ENCODE results near the gene SNCB.
"Not testable (repeated sequence)": the region's sequence is repeated elsewhere in the genome, so short reads cannot be mapped to it uniquely, and the experiment has no call there.

SNCB gene

DNA sequence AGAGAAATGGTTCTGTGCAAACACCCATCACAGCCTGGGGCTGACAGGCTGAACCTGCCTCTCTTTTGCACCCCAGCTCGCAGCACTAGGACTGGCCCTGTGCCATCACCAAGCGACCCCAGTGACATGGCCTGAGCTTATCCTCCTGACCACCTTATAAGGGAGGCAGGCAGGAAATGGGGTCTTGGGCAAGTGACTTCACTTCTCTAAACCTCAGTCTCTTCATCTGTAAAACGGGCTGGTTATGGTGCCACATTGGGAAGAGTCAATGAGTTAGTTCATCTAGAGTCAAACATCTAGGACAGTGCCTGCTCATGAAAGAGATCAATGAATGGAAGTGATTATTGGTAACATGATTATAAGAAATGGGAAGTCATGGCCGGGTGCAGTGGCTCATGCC lies 6.2 kb downstream of the SNCB start:
- no peak for DNase-seq (ENCODE audit: low read depth)

GRCh38 chr5:176621661-176622079 lies 8.7 kb downstream of the SNCB start:
- no peak for DNase-seq (ENCODE audit: low read depth)

- DNase-seq (ENCODE audit: low read depth) = no peak
These were observed 9.9 kb downstream of the SNCB start for GRCh38 chr5:176620333-176620981.

GRCh38 chr5:176619569-176620332 lies 10.6 kb downstream of the SNCB start:
- DNase-seq (ENCODE audit: low read depth) = no peak

DNA sequence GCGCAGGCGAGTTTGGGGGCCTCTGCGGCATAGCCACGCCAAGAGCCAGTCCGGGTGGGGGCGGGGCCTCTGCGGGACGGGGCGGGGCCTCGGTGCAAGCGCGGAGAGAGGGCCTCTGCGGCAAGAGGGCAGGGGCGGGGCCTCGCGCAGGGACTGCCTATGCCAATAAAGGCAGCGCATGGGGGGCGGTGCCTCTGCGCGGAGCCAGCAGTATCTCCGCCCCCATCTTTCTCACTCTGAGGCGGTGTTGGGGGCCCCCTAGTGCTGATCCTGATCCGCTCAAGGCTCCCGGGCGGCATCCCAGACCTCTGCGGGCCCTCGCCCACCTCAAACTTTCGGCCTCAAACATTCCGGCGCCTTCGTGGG lies 11.1 kb downstream of the SNCB start:
- DNase-seq (ENCODE audit: low read depth) = peak; percentile 75

- DNase-seq (ENCODE audit: low read depth) = no peak
These were observed 11.6 kb downstream of the SNCB start for GRCh38 chr5:176618783-176619182.

DNA sequence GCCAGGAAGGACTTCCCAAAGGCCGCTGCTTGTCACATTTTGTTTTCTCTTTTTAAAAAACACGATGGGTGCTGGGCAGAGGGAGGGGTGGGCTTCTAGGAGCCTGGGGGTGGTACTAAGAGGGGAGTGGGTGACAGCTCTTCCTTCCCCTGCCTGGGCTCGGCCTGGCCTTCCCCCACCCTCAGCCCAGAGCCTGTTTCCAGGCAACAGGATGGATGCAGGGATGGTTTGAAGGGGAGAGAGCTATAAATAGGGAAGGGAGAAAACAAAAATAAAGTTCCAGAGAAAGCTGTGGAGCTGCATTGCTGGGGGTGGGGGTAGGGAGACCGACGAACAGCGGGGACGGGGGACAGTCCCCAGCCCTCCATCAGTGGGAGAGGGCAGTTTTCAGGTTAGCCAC lies 13.8 kb downstream of the SNCB start:
- no peak for DNase-seq (ENCODE audit: low read depth)

DNA sequence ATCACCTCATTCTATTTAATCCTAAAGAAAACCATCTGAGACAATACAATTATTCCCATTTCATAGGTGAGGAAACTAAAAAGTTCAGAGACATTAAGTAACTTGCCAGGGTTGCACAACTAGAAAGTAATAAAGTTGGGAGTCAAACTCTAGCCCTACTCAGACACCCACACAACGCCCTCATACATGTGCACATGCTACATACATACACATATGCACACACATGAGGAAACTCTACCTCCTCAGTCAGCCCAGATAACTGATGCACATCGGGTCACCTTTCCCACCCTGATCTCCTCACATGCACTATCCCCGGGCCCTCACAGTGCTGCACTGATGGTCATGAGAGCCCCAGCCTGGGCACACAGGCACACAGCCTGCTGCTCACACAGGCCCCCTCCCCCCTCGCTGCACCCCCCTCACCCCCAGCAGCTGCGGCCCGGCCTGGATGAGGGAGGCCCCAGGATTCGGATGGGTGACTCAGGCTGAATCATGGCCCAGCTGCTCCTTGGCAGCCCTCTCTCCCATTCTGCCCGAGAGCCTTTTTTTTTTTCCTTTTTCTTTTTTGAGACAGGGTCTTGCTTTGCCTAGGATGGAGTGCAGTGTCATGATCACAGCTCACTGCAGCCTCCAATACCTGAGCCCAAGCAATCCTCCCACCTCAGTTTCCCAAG lies 15.4 kb downstream of the SNCB start:
- DNase-seq (ENCODE audit: low read depth) = peak; percentile 39

DNA sequence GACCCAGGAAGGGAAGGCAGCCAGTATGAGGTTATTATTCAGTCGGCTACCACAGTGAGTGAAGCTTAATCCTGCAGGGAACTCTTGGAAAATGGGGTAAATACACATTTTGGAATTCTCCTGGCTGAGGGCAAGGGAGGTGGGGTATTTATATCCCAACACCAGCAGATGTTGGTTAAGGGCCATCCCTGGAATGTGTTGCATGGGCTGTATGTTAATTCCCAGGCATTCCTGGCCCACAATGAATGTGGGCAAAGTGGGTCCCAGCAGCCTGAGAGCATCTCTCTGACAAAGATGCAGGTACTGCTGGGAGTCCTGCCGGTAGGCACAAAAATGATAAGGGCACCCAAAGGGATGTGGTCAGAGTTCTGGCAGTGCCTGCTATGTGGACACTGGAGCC lies 17.5 kb downstream of the SNCB start:
- DNase-seq (ENCODE audit: low read depth) = no peak

GRCh38 chr5:176612008-176612407 lies 18.3 kb downstream of the SNCB start:
- DNase-seq (ENCODE audit: low read depth) = no peak

DNA sequence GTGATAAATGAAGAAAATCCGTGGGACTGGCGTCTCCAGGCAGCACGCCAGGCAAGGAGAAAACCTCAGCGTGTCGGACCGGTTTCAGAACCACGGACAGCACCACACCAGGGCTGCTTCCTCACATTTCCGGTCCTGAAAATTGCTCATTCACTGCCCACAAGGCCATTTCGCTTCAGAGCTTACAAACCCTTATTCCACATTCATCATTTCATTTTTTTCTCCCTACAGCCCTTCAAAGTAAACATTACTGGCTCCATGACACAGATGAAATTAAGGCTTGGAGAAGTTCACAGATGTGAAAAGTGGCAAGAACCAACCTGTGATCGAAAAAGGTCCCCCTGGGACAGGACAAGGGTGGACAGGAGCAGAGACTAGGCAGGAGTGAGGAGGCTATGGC lies 18.9 kb downstream of the SNCB start:
- DNase-seq (ENCODE audit: low read depth) = peak; percentile 67

GRCh38 chr5:176610435-176610773 lies 19.9 kb downstream of the SNCB start:
- DNase-seq (ENCODE audit: low read depth) = no peak

GRCh38 chr5:176609724-176610434 lies 20.5 kb downstream of the SNCB start, which contains the start of gene GPRIN1:
Gene GPRIN1 (minus strand): TSS chr5:176610156. CDS start chr5:176599834, 10,322 bp downstream.
- peak; percentile 27 for DNase-seq (ENCODE audit: low read depth)

GRCh38 chr5:176608937-176609723 lies 21.2 kb downstream of the SNCB start:
- DNase-seq (ENCODE audit: low read depth) = no peak

DNA sequence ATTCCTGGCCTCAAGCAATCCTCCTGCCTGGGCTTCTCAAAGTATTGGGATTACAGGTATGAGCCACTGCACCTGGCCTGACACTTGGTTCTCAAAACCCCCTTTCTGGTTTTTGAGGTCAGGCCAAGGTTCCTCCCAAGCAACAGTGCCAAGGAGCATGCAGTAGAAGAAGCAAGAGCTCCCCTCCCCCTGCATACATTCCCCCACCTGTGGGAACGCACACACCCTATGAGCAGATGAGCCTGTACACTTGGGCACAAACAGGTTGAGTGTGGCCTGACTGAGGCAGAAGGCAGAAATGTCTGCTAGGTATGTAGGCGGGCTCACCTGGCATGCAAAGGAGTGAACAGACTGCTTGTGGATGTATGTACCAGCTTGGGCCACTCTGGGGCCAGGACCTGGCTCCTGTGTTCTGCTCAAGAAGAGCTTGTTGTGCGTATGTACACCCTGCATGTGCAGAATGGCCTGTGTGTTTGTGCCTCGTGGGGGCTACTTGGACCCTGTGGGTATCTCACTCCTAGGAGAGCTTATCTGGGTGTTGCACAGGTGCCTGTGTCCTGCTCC lies 22.1 kb downstream of the SNCB start:
- DNase-seq (ENCODE audit: low read depth) = no peak

- DNase-seq (ENCODE audit: low read depth) = no peak
These were observed 23.5 kb downstream of the SNCB start for GRCh38 chr5:176606875-176607274.

GRCh38 chr5:176606032-176606431 lies 24.3 kb downstream of the SNCB start:
- DNase-seq (ENCODE audit: low read depth) = no peak

DNA sequence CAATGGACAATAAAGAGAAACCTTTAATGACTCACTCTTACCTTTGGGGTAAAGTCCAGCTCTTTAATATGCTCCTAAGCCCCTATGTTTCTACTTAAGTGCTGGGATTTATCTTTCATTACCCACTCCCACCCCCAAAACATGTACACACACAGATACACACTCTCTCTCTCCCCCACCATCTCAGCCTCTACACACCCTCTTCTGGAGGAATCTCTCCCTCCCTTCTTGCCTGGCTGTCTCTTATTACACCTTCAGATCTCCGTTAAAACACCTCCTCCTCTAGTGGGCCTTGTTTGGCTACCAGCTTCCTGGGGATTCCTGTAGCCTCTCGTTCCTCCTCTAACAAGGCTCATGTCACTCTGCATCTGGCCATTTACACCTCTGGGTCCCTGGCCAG lies 27.2 kb downstream of the SNCB start:
- no peak for DNase-seq (ENCODE audit: low read depth)

GRCh38 chr5:176601901-176602482 lies 28.3 kb downstream of the SNCB start:
- no peak for DNase-seq (ENCODE audit: low read depth)

DNA sequence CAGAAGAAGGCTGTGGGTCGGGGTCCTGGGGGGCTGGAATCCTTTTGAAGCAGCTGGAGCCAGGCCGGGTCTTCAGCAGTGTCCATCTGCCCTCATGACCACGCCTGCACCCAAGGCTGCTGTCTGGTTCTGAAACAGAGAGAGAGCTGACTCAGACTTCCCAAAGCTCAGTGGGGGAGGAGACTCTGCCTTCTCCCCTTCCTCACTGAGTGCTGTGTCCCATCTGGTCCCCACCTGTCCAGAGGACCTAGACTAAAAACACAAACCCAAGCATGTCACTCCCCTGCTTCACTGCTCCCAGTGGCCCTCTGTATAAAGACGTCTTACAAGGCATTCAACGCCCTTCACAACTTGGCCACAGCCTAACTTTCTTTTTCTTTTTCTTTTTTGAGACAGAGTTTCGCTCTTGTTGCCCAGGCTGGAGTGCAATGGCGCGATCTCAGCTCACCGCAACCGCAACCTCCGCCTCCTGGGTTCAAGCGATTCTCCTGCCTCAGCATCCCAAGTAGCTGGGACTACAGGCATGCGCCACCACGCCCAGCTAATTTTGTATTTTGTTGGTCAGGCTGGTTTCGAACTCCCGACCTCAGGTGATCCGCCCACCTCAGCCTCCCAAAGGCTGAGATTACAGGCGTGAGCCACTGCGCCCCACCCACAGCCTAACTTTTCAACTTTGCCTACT lies 30.4 kb downstream of the SNCB start:
- not testable (repeated sequence) for DNase-seq (ENCODE audit: low read depth)
